ENCODE results near the gene AATF.

AATF gene

DNA sequence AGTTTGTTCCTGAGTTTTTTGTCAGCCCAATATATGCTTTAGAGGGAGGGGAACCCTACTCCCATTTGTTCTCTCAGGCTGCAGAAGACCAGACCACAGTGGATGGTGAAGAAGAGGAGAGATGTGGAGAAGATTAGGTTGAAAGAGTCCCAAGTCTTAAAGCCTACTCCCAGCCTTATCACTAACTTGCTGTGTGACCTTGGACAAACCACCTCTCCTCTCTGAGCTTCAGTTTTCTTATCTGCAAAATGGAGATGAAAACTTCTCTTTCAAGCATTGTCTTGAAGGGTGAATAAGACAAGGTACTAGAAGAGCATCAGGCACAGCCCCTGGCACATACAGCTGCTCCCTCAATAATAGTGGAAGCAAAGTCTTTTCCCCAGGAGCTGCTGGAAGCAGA, 26.6 kb upstream of the AATF start:
- H2AFZ ChIP-seq (ENCODE audit: low read length): no peak overlapping the region
- H3K4me1 ChIP-seq (ENCODE audit: insufficient read depth, low read length, poor library complexity, severe bottlenecking): peaks cover 7% of the 10 kb centered on the region
- H3K36me3 ChIP-seq (ENCODE audit: insufficient read depth, low read length): no peaks in the 10 kb centered on the region
- H3K9me3 ChIP-seq (ENCODE audit: insufficient read depth, low read depth, low read length): no peaks in the 10 kb centered on the region
- no peak for TF ChIP-seq EZH2phosphoT487 (IDR thresholded peaks at IDR 0.05; ENCODE audit: borderline replicate concordance)
- TF ChIP-seq, protein P1, sequence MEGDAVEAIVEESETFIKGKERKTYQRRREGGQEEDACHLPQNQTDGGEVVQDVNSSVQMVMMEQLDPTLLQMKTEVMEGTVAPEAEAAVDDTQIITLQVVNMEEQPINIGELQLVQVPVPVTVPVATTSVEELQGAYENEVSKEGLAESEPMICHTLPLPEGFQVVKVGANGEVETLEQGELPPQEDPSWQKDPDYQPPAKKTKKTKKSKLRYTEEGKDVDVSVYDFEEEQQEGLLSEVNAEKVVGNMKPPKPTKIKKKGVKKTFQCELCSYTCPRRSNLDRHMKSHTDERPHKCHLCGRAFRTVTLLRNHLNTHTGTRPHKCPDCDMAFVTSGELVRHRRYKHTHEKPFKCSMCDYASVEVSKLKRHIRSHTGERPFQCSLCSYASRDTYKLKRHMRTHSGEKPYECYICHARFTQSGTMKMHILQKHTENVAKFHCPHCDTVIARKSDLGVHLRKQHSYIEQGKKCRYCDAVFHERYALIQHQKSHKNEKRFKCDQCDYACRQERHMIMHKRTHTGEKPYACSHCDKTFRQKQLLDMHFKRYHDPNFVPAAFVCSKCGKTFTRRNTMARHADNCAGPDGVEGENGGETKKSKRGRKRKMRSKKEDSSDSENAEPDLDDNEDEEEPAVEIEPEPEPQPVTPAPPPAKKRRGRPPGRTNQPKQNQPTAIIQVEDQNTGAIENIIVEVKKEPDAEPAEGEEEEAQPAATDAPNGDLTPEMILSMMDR (conservative IDR thresholded peaks at IDR 0.05; ENCODE audit: low read length): no peak
- H3F3A ChIP-seq (ENCODE audit: low read depth): no peaks in the 10 kb centered on the region
- H3K79me2 ChIP-seq (ENCODE audit: insufficient read depth, low read length): no peaks in the 10 kb centered on the region
- H3K27me3 ChIP-seq (ENCODE audit: insufficient read depth, low read length, poor library complexity, severe bottlenecking): no peaks in the 10 kb centered on the region
- H3K4me3 ChIP-seq (ENCODE audit: low read length, poor library complexity, severe bottlenecking): no peak overlapping the region
- H4K20me1 ChIP-seq (ENCODE audit: insufficient read depth, low read length, poor library complexity, severe bottlenecking): no peaks in the 10 kb centered on the region
- H3K9ac ChIP-seq (ENCODE audit: low read depth, low read length, poor library complexity, severe bottlenecking): no peak overlapping the region
- no peaks in the 10 kb centered on the region for H3K9me2 ChIP-seq (replicated peaks; ENCODE audit: low read depth, low read length)
- no peak overlapping the region for H3K4me2 ChIP-seq (ENCODE audit: low read depth, low read length, poor library complexity, severe bottlenecking)

DNA sequence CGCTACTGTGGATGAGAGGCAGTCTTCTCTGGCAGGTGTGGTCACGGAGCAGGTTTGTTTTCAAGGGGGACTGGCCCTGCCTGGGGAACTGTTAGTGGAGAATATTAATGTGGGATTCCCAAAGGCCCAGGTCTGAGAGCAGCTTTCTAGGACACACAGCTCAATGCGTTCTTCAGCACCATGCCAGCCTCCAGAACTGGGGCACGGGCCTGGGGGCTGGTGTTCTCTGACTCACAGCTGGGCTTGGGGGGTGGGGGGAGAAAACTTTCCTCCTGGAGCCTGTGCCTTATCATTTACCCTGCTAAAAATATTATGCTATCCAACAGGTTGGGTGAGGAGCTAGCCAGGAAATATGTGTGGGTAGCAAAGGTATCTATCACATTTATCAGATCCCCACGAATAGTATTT, 24.9 kb upstream of the AATF start:
- Histone ChIP-seq H3K4me3 (ENCODE audit: low read length, poor library complexity, severe bottlenecking) (no peak overlapping the region), H3K4me1 (ENCODE audit: insufficient read depth, low read length, poor library complexity, severe bottlenecking) (no peaks in the 10 kb centered on the region), H2AFZ (ENCODE audit: low read length) (no peak overlapping the region), H3K4me2 (ENCODE audit: low read depth, low read length, poor library complexity, severe bottlenecking) (no peak overlapping the region), H3K9ac (ENCODE audit: low read depth, low read length, poor library complexity, severe bottlenecking) (no peak overlapping the region), H4K20me1 (ENCODE audit: insufficient read depth, low read length, poor library complexity, severe bottlenecking) (no peaks in the 10 kb centered on the region), H3K9me3 (ENCODE audit: insufficient read depth, low read depth, low read length) (no peaks in the 10 kb centered on the region), H3F3A (ENCODE audit: low read depth) (no peaks in the 10 kb centered on the region), H3K36me3 (ENCODE audit: insufficient read depth, low read length) (no peaks in the 10 kb centered on the region), H3K27me3 (ENCODE audit: insufficient read depth, low read length, poor library complexity, severe bottlenecking) (no peaks in the 10 kb centered on the region), H3K9me2 (replicated peaks; ENCODE audit: low read depth, low read length) (no peaks in the 10 kb centered on the region), H3K79me2 (ENCODE audit: insufficient read depth, low read length) (no peaks in the 10 kb centered on the region)
- no peak for TF ChIP-seq EZH2phosphoT487 (IDR thresholded peaks at IDR 0.05; ENCODE audit: borderline replicate concordance)
- TF ChIP-seq, protein P1 (conservative IDR thresholded peaks at IDR 0.05; ENCODE audit: low read length): no peak

DNA sequence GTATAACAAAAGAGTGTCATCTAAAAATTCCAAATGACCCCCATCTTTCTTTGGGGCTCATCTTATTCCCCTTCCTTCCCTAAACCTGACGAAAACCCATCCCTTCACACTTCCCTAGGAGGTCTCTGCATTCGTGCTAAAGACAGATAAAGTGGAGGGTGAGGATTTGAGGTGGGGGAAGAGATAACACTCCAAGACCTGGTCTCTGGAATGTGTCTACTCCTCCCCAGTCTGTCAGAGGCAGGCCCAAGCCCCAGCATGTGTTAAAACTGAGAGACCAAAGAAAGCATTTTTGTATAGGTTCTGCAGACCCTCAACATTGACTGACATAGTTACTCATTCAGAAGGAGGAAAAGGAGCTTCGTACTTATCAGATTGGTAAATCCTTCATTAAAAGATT, 22.5 kb upstream of the AATF start:
- H3K4me2 ChIP-seq (ENCODE audit: low read depth, low read length, poor library complexity, severe bottlenecking): no peak overlapping the region
- H2AFZ ChIP-seq (ENCODE audit: low read length): no peak overlapping the region
- H4K20me1 ChIP-seq (ENCODE audit: insufficient read depth, low read length, poor library complexity, severe bottlenecking): no peaks in the 10 kb centered on the region
- no peaks in the 10 kb centered on the region for H3F3A ChIP-seq (ENCODE audit: low read depth)
- no peaks in the 10 kb centered on the region for H3K27me3 ChIP-seq (ENCODE audit: insufficient read depth, low read length, poor library complexity, severe bottlenecking)
- H3K79me2 ChIP-seq (ENCODE audit: insufficient read depth, low read length): no peaks in the 10 kb centered on the region
- TF ChIP-seq, protein P1 (conservative IDR thresholded peaks at IDR 0.05; ENCODE audit: low read length): no peak
- no peak for TF ChIP-seq EZH2phosphoT487 (IDR thresholded peaks at IDR 0.05; ENCODE audit: borderline replicate concordance)
- no peaks in the 10 kb centered on the region for H3K4me1 ChIP-seq (ENCODE audit: insufficient read depth, low read length, poor library complexity, severe bottlenecking)
- H3K9ac ChIP-seq (ENCODE audit: low read depth, low read length, poor library complexity, severe bottlenecking): no peak overlapping the region
- no peaks in the 10 kb centered on the region for H3K9me3 ChIP-seq (ENCODE audit: insufficient read depth, low read depth, low read length)
- no peaks in the 10 kb centered on the region for H3K9me2 ChIP-seq (replicated peaks; ENCODE audit: low read depth, low read length)
- no peaks in the 10 kb centered on the region for H3K36me3 ChIP-seq (ENCODE audit: insufficient read depth, low read length)
- no peak overlapping the region for H3K4me3 ChIP-seq (ENCODE audit: low read length, poor library complexity, severe bottlenecking)

Data from Loucy (cell line).